ENCODE measurements around the gene RBMS3. TPM values are rescaled to one million over a fixed set of nuclear protein-coding genes. Genes with fewer than 3 reads are reported as not detected.

The RBMS3 gene
- total and polyA plus RNA-seq, 2 experiments from 2014 or later = 20.8 TPM

GRCh38 chr3:29759411-29760225 lies 478.7 kb downstream of the RBMS3 start:
- Histone ChIP-seq H3K27me3 (no peaks in the 10 kb centered on the region), H3K27ac (peak overlapping the region; percentile 73), H3K4me1 (ENCODE audit: low read depth) (peaks cover 40% of the 10 kb centered on the region), H3K36me3 (no peaks in the 10 kb centered on the region), H3K9me3 (ENCODE audit: low read depth) (no peaks in the 10 kb centered on the region), H3K4me3 (no peak overlapping the region)
- no peak for TF ChIP-seq CTCF (IDR thresholded peaks at IDR 0.05; ENCODE audit: low read depth, low read length)
- peak; percentile 39 to 68 for DNase-seq (ENCODE audit: low read depth in 1 of 2, low spot score in 1 of 2)

- no peak overlapping the region for H3K4me3 ChIP-seq
- no peak for DNase-seq (ENCODE audit: low read depth in 1 of 2, low spot score in 1 of 2)
- H3K9me3 ChIP-seq (ENCODE audit: low read depth) = no peaks in the 10 kb centered on the region
- no peaks in the 10 kb centered on the region for H3K27me3 ChIP-seq
- no peak for TF ChIP-seq CTCF (IDR thresholded peaks at IDR 0.05; ENCODE audit: low read depth, low read length)
- peaks cover 40% of the 10 kb centered on the region for H3K4me1 ChIP-seq (ENCODE audit: low read depth)
- peak overlapping the region; percentile 73 for H3K27ac ChIP-seq
- H3K36me3 ChIP-seq = no peaks in the 10 kb centered on the region
Measured at GRCh38 chr3:29760226-29760685, 479.4 kb downstream of the RBMS3 start.

GRCh38 chr3:29761517-29761916 lies 480.6 kb downstream of the RBMS3 start:
- Histone ChIP-seq H3K9me3 (ENCODE audit: low read depth) (no peaks in the 10 kb centered on the region), H3K4me1 (ENCODE audit: low read depth) (peaks cover 40% of the 10 kb centered on the region), H3K27me3 (no peaks in the 10 kb centered on the region), H3K36me3 (no peaks in the 10 kb centered on the region), H3K27ac (no peak overlapping the region), H3K4me3 (no peak overlapping the region)
- DNase-seq (ENCODE audit: low read depth in 1 of 2, low spot score in 1 of 2) = no peak
- no peak for TF ChIP-seq CTCF (IDR thresholded peaks at IDR 0.05; ENCODE audit: low read depth, low read length)

- Histone ChIP-seq H3K9me3 (ENCODE audit: low read depth) (no peaks in the 10 kb centered on the region), H3K4me1 (ENCODE audit: low read depth) (peaks cover 26% of the 10 kb centered on the region), H3K27me3 (no peaks in the 10 kb centered on the region), H3K4me3 (no peak overlapping the region), H3K36me3 (no peaks in the 10 kb centered on the region), H3K27ac (no peak overlapping the region)
- no peak for DNase-seq (ENCODE audit: low read depth in 1 of 2, low spot score in 1 of 2)
- TF ChIP-seq CTCF (IDR thresholded peaks at IDR 0.05; ENCODE audit: low read depth, low read length) = no peak
Measured at GRCh38 chr3:29763115-29763514, 482.2 kb downstream of the RBMS3 start.

GRCh38 chr3:29764041-29764440 lies 483.2 kb downstream of the RBMS3 start:
- TF ChIP-seq CTCF (IDR thresholded peaks at IDR 0.05; ENCODE audit: low read depth, low read length) = no peak
- no peak overlapping the region for H3K4me3 ChIP-seq
- DNase-seq (ENCODE audit: low read depth in 1 of 2, low spot score in 1 of 2) = peak in 1 of 2 donors; percentile 87
- H3K4me1 ChIP-seq (ENCODE audit: low read depth) = peaks cover 16% of the 10 kb centered on the region
- no peak overlapping the region for H3K27ac ChIP-seq
- H3K9me3 ChIP-seq (ENCODE audit: low read depth) = no peaks in the 10 kb centered on the region
- no peaks in the 10 kb centered on the region for H3K36me3 ChIP-seq
- H3K27me3 ChIP-seq = no peaks in the 10 kb centered on the region
